ENCODE measurements around the gene ETV5.

DNA sequence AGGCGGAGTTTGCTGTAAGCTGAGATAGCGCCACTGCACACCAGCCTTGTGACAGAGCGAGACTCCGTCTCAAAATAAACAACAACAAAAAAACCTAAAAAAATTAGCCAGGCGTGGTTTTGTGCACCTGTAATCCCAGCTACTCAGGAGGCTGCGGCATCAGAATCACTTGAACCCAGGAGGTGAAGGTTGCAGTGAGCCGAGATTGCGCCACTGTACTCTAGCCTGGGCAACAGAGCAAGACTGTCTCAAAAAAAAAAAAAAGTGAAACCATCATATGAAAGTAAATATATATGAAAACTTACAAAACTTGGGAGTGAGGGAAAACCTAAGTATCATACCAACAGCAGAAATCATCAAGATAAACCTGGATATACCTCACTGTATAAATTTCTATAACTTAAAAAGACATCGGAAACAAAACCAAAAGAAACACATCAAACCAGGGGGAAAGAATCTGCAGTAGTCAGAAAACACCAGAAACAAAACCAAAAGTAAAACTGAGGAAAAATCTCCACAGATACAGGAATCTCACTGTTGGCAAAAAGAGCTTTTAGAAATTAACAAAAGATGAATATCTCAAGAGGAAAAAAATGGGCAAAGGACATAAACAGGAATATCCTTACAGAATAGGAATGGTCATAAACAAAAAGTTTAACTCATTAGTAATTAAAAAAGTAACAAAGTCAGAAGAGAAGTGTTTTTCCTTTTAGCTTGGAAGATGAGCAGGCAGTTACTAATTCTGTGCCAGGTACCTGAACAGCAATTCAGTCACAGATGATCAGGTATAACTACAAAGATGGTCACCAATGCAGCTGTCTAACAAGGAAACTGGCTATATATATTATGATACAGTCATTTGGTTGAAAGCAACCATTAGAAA is 41.3 kb downstream of the ETV5 start:
- no peak for TF ChIP-seq POLR2A (IDR thresholded peaks at IDR 0.05)
- TF ChIP-seq, protein P1, sequence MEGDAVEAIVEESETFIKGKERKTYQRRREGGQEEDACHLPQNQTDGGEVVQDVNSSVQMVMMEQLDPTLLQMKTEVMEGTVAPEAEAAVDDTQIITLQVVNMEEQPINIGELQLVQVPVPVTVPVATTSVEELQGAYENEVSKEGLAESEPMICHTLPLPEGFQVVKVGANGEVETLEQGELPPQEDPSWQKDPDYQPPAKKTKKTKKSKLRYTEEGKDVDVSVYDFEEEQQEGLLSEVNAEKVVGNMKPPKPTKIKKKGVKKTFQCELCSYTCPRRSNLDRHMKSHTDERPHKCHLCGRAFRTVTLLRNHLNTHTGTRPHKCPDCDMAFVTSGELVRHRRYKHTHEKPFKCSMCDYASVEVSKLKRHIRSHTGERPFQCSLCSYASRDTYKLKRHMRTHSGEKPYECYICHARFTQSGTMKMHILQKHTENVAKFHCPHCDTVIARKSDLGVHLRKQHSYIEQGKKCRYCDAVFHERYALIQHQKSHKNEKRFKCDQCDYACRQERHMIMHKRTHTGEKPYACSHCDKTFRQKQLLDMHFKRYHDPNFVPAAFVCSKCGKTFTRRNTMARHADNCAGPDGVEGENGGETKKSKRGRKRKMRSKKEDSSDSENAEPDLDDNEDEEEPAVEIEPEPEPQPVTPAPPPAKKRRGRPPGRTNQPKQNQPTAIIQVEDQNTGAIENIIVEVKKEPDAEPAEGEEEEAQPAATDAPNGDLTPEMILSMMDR (IDR thresholded peaks at IDR 0.05) = no peak

Measured in transverse colon (tissue), 3 donors.